IPS-NIHi7 (cell line): ENCODE measurements around the gene MCCC1.
"Not testable (repeated sequence)": the region's sequence is repeated elsewhere in the genome, so short reads cannot be mapped to it uniquely, and the experiment has no call there.

Experiments used
- DNase-seq: peaks from one replicate; pipeline ENCODE4 v3.0.0; 2012; ENCODE audit warnings: mixed read lengths; ENCODE audit errors: extremely low spot score

MCCC1 gene

DNA sequence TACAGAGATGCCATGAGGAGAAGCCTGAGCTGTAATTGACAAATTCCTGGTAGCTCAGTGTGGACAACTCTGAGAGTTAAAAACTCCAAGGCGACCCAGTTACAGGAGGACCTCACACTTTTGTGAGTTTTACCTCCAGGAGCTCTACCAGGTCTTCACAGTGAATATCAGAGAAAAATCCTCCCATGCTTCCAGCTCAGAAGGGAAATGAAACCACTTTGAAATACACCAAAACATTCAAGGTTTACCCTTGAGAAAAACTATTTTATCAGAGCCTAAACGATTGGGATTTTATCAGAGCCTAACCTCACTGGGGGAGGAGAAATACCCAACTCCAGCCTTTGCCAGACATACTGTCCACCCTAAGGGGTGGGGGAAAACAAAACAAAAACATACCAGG lies 52.4 kb downstream of the MCCC1 start:
- DNase-seq: no peak

- no peak for DNase-seq
Measured at GRCh38 chr3:183044547-183045229, 54.6 kb downstream of the MCCC1 start.

GRCh38 chr3:183038757-183039156 lies 60.5 kb downstream of the MCCC1 start:
- no peak for DNase-seq

DNA sequence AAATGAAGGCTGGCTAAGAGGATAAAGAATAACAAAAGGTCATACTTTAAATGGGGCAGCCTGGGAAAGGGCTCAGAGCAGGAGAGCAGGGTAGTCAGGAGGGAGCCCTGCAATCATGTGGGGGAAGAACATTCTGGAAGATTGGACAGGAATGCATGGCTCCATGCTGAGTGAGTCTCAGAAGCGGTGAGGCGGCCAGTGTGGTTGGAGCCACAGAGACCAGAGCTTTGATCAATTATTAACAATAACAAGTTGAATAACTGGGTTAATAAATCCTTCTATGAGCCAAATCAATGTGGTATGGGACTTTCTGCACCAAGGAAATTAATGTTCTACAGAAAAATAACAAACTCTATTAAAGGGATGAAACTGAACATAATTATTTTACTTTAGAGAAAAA lies 61.1 kb downstream of the MCCC1 start:
- DNase-seq: no peak

- no peak for DNase-seq
Measured at GRCh38 chr3:183033746-183034145, 65.5 kb downstream of the MCCC1 start.

GRCh38 chr3:183032880-183033555 lies 66.3 kb downstream of the MCCC1 start:
- DNase-seq: no peak

- DNase-seq: no peak
Measured at GRCh38 chr3:183031826-183032225, 67.5 kb downstream of the MCCC1 start.

DNA sequence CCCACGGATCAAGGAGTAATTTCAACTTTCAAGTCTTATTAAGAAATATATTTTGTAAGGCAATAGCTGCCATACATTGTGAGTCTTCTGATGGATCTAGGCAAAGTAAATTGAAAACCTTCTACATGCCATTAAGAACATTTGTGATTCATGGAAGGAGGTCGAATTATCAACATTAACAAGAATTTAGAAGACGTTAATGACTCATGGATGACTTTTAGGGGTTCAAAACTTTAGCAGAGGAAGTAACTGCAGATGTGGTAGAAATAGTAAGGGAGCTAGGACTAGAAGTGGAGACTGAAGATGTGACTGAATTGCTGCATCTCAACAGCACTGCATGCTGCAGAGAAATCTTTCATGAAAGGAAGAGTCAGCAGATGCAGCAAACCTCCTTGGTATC lies 70.9 kb downstream of the MCCC1 start:
- DNase-seq: no peak

GRCh38 chr3:183027276-183027675 lies 72.0 kb downstream of the MCCC1 start:
- no peak for DNase-seq

GRCh38 chr3:183022936-183023516 lies 76.3 kb downstream of the MCCC1 start:
- DNase-seq: no peak

- DNase-seq: no peak
Measured at GRCh38 chr3:183018421-183019192, 80.7 kb downstream of the MCCC1 start.

DNA sequence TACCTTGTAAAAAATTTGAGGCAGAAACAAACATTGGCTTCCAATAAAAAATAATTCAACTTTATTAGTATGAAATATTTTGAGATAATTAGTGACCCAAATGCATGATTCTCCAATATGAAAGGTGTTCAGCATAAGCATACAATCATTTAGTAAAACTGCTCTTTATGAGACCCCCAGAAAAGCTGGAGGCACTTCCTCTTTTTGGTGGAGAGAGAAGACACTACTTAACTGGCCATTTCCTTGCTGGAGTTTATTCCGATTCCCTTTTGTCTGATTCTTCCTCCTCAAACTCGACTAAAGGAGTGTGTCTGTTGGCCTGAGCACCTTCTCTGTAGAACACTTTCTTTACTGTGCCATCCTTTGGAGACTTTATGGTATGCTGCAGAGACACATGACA lies 84.1 kb downstream of the MCCC1 start:
- DNase-seq: no peak

- no peak for DNase-seq
Measured at GRCh38 chr3:183013856-183014255, 85.4 kb downstream of the MCCC1 start.

- DNase-seq: no peak
Measured at GRCh38 chr3:183013074-183013473, 86.2 kb downstream of the MCCC1 start.

DNA sequence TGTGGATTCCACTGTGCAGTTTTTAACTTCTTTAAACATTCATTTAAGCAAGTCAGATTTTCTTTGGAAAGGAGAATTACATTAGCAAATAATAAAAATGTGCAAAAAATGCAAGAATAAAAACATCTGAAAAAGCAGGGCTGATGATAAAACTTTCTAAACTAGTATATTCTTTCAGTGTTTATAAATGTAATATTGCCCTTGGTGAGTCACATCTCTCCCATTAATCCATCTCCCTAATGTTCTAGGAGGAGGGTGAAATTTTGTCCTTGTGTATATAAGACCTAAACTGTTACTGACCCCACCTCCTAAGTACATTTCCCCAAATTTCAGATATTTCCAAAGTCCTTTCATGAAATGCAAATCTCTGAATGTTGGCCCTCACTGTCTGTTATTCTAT lies 90.5 kb downstream of the MCCC1 start:
- DNase-seq: no peak

DNA sequence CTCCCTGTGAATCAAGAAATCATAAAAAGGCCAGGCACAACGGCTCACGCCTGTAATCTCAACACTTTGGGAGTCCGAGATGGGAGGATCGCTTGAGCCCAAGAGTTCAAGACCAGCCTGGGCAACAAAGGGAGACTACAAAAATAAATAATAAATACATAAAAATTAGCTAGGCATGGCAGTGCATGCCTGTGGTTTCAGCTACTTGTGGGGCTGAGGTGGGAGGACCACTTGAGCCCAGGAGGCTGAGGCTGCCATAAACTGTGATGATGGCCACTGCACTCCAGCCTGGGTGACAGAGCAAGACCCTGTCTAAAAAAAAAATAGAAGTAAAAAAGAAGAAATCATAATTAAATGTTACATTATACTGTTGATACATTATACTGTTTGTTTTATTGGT lies 91.0 kb downstream of the MCCC1 start:
- no peak for DNase-seq

DNA sequence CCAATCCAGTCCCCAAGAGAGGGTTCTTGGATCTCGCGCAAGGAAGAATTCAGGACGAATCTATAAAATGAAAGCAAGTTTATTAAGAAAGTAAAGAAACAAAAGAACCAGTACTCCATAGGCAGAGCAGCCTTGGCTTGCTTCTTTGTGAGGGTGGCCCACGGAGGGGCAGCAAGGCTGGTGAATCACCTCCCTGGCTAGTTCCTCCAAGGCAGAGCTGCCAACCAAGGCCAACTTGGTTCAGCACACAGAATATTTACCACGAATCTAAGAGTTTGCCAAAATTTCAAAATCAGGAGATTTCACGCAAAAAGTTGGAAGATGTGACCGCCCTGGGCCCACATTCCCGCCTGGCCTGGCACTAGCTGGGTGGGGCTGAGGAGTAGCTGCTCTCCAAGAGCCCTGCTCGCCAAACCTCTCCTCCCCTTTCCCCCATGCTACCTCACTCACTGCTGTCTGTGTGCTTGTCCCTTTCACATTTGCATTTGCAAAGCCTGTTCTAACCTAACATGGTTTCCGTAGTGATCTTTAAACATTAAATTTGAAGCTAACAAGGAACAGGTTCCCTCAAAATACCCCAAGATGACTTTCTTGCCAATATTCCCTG lies 92.8 kb downstream of the MCCC1 start:
- peak; percentile 40 for DNase-seq

DNA sequence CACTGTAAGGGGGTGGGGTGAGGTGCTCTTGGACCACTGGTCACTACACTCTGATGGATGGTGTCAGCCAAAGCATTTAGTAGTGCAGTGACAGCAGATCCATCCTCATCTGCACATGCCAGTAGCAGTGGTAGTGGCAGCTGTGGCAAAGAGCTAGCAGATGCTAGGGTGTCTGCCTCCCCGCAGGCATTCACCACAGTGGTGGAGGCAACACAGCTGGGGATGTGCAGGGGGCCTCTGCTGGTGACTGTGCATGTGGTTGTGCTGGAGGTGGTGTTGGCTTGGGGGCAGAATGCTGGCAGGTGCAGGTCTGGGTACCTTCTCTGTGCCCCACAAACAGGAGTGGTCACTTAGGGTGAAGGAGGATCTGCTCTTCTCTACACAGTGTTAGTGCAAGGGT lies 99.5 kb downstream of the MCCC1 start:
- no peak for DNase-seq

GRCh38 chr3:182993486-182994201 lies 105.7 kb downstream of the MCCC1 start:
- not testable (repeated sequence) for DNase-seq

DNA sequence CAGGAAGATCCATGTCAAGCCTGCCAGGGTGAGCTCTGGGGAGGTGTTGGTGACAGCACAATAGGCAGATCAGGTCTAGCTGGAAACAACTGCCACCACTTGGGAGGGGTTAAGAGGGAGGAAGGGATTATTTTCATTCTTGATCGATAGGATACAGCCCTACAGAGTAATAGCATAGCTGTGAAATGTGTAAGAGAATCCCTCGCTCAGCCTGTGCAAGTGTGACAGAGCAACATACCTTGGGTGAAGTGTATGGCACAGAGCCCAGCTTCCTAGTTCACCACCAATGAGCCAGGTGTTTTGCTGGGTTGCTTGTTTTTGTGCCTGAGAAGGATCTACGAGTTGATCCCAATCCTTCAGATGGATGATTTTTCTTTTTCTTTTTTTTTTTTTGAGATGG lies 109.7 kb downstream of the MCCC1 start:
- no peak for DNase-seq

- DNase-seq: no peak
Measured at GRCh38 chr3:182986021-182986420, 113.3 kb downstream of the MCCC1 start.
